Fibroblast of lung (primary cell): ENCODE measurements around the gene DYNLL2.

ENCODE experiments used
- CTCF ChIP-seq, 2 donors: IDR thresholded peaks in 1 of 2; conservative IDR thresholded peaks in 1 of 2; 1 replicate in 1 of 2; 2 replicates in 1 of 2; pipeline ENCODE4 v1.5.1; 2011 to 2012; ENCODE audit warnings: low read length in 2 of 2, control low read depth in 1 of 2, inconsistent platforms in 1 of 2, low read depth in 1 of 2, mild to moderate bottlenecking in 1 of 2
- EZH2 ChIP-seq: IDR thresholded peaks from 2 replicates; pipeline ENCODE4 v1.5.1; 2012; ENCODE audit warnings: low read length, control low read depth, mild to moderate bottlenecking; ENCODE audit errors: missing control alignments

DNA sequence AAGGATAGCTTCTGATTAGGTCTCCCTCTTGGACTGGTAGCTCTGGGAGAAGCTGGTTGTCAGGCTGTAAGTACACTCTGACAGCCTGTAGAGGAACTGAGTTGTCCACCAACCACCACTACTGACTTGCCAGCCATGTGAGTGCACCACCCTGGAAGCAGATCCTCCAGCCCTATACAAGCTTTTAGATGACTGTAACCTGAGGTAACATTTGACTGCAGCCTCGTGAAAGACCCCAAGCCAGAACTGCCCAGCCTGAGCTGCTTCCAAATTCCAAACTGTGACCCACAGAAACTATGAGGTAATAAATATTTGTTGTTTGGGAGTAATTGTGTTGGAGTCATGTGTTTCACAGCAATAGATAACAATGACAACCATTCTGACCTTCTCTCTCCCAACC is 30.8 kb upstream of the DYNLL2 start:
- TF ChIP-seq CTCF (conservative IDR thresholded peaks at IDR 0.05 in 1 of 2, IDR thresholded peaks at IDR 0.05 in 1 of 2; ENCODE audit: low read depth in 1 of 2, low read length in 2 of 2) (no peak), EZH2 (no peak)
